Measurements from ENCODE around the gene TNFSF4.
"Not testable (repeated sequence)": the region's sequence is repeated elsewhere in the genome, so short reads cannot be mapped to it uniquely, and the experiment has no call there.

The TNFSF4 gene

DNA sequence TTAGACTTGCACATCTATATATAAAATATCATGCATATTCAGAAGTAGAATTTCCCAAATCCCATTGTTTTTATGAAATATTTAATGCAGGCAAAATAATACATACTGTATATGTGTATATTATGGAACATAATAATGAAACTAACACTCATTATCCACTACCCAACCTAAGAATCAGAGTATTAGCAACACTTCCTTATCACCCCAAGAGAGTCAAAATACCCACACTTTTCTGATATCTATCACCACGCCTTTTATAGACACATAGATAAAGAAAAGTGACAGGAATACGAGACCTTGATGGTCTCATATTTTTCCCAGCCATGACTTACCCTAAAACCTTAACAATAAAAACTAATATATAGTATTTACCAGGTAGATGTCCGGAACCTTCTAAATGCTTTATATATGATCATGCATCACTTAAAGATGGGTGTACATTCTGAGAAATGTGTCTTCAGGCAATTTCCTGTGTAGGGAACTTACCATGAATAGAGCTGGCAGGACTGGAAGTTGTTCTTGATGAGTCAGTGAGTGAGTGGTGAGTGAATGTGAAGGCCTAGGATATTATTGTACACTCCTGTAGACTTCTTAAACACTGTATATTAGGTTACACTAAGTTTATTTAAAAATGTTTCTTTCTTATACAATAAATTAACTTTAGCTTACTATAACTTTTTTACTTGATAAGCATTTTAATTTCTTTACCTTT lies 45.5 kb downstream of the TNFSF4 start:
- DNase-seq: no peak

DNA sequence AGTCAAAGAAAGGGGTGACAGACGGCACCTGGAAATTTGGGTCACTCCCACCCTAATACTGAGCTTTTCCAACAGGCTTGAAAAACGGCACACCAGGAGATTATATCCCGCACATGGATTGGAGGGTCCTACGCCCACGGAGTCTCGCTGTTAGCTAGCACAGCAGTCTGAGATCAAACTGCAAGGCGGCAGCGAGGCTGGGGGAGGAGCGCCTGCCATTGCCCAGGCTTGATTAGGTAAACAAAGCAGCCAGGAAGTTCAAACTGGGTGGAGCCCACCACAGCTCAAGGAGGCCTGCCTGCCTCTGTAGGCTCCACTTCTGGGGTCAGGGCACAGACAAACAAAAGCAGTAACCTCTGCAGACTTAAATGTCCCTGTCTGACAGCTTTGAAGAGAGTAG lies 53.2 kb downstream of the TNFSF4 start:
- not testable (repeated sequence) for DNase-seq

DNA sequence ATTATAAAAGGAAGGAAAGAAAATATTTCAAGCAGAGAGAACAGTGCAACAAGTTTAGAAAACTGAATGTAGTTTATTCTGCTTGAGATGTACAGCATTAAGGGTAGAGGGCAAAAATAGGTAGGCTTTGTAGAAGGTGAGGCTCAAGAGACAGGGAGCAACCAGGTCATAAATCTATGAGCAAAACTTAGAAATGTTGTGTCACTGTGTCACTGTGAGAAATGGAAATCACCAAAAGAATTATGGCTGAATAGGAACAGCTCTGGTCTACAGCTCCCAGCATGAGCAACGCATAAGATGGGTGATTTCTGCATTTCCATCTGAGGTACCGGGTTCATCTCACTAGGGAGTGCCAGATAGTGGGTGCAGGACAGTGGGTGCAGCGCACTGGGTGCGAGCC lies 53.6 kb downstream of the TNFSF4 start:
- DNase-seq: no peak

DNA sequence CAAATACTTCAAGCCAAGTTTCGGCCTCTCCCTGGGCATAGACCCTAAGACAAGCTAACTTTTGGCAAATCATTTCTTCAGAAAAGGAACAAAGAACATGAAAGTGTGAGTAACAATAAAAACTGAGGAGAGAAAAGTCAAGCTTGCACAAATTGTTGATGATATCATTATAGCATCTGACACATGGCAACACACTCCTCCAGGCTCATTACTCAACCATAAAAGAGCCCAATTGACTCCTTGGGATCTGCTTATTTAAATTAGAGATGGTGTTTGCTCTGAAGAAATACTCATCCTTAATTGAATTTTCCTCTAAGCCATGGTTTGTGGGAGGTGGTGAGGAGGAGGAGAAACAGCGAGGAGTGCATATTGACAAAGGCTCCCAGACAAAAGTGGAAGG lies 54.5 kb downstream of the TNFSF4 start:
- no peak for DNase-seq

DNA sequence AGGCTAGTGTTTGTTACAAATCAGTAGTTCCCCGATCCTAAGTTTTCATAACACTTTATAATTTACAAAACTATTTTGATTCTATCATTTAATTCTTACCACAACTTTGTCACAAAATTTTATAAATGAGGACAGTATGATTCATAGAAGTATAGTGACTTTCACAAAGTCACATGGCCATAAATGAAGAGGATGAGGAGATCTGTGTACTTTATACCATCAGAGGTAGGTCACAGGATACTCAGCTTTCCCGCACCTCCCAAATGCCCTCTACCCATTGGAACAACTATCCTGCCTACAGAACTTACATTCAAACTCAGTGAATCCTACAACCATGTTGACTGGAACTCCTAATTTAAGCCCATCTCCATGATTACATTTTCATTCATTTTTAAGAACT lies 56.3 kb downstream of the TNFSF4 start:
- DNase-seq: no peak

DNA sequence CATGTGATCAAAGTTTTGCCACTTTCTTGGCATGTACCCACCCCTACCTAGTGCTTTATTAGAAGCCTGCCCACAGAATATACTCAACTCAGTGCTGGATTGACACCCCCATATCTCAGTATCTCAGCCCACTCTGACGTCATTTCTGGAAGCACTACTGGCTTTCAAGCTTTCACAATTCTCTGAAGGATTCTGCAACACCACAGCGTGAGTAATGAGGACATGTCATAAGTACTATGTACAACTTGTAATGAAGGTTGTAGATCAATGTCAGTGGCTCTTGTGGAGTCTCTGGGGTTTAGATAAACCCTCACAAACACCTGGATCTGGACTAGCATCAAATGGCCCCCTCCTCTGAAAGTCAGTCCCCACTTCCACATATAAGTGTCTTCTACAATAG lies 57.2 kb downstream of the TNFSF4 start:
- DNase-seq: no peak

DNA sequence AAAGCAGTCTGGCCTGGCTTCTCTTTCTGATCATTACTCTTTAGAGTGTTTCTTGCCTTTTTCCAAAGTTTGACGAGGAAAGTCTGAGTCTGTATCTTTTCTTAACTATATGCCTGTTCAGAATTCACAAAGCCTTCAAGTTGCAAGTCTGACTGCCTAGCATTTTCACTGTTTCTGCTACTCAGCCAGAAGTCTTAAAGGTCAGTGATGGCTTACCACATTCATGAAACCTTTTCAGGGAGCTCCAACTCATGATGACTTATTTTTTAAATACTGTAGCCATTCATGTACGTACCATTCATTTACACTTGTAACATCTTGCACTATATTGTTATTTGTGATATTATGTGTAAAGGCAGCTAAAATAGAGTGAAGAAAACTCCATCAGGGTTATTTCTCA lies 58.2 kb downstream of the TNFSF4 start:
- no peak for DNase-seq

DNA sequence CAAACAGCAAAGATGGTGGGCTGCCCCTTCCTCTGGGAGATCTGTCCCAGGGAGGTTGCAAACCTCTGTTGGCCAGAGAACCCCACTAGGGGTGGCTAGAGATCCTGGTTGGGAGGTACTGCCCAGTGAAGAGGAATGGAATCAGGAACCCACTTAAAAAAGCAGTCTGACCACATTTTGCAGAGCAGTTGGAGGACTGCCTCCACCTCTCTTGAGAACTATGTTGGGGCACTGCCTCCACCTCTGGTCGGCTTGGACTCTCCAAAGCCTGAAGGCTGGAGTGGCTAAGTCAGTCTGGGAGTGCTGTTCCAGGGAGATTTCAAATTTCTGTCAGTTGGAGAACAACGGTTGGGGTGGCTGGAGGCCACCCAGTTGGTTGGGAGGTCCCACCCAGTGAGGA lies 58.6 kb downstream of the TNFSF4 start:
- DNase-seq: no peak

DNA sequence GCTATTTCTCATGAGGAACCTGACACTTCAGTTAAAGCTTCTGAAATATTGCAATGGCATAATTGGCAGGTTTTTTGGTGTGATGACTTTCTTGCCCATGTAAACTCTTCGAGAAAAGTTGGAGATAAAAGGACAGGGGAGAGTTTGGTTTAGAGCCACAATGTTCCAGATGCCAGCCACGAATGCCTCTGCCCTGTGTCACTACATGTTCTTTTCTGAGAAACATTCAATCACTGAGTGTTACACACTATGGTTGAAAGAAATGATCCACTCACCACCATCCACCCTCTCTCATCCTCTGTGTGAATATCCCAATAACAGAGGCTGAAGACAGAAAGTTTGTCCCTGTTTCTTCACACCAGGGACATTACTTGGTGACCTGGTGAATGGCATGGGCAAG lies 66.4 kb downstream of the TNFSF4 start:
- no peak for DNase-seq

DNA sequence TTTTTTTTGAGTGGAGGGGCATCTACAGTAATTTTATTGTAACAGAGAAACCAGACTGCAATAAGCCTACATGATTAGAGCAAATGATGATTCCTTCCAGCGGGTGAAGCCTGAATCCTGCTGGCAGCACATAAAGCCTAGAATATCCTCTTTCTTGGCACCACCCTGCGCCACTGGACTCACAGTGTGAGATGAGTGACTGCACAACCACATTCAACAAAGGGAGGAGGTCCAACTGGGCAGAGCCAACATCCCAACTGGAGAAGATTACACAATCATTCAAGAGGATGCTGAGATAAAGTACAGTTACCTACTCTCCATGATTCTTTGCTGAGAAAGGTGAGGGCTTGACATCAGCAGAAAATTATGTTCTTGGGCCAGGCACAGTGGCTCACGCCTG lies 67.4 kb downstream of the TNFSF4 start:
- no peak for DNase-seq

DNA sequence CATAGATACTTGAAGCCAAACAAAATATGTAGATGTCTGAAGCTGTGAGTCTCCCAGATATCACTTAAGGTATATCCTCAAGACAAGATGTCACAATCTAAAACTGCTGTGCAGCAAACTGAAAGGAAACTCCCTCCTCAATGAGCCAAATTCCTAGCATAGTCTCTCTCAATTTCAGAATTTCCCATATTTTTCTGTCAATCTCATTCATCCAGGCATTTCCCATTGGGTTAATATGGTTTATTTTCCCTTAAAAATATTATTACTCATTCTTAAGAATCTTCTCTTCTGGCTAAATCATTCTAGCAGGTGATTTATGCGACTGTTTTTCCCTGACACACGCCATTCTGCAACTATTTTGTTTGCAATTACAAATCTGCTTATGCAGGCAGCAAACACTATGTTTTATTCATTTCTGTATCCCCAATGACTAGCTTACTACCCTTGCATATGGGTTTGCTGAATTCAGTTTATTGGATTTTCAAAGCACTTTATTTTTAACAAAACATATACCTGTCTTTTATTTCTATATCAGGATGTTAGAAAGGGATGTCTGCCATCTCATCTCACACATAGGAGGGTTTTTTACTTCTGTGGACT lies 69.9 kb downstream of the TNFSF4 start:
- DNase-seq: no peak

DNA sequence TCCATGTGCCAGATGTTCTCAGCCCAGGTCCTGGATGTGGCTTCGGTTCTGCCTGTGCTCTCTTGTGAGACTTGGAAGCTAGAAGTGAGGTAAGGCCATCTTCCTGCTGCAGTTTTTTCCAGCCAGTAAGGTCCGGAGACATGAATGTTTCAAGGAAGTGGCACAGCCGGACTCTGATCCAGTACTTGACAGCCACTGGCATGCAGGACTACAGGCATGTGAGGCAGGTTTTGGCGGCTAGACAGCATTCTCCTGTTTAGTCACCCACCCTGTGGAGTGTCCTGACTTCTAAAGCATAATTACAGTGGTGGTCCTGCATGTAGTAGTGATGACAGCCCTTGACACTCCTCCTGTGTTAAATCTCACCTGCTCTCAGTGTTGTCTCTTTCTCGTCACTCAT lies 72.3 kb downstream of the TNFSF4 start:
- no peak for DNase-seq

DNA sequence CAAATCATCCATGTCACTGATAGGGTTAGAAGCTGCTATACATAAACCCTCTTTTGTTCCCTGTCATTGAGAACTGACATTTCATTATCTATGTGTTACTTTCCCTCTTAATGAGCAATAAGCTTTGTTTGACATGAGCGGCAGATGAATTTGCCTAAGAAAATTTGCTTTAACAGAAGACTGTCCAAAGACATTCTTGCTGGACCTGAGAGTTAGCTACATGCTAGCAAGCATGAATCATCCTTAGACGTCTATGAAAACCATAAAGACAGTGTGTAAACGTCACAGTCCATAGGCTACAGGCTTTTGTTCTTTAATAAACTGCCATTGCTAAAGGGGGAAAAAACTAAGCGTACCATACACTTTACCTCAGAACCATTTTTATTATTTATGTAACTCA lies 73.1 kb downstream of the TNFSF4 start:
- no peak for DNase-seq

Measured in activated gamma-delta T cell (primary cell).